Liver (tissue), 9 donors: ENCODE measurements around the gene CDK13. TPM values are rescaled to one million over a fixed set of nuclear protein-coding genes. Genes with fewer than 3 reads are reported as not detected.
A peak's percentile ranks its signal among the peaks of the same experiment; 100 is the strongest.
"Not testable (repeated sequence)": the region's sequence is repeated elsewhere in the genome, so short reads cannot be mapped to it uniquely, and the experiment has no call there.

Experiments used
- DNase-seq: peaks from one replicate; pipeline ENCODE4 v3.0.0-alpha.2; 2017; ENCODE audit warnings: low spot score
- H3K27ac ChIP-seq, 2 donors: one replicate each; pipeline ENCODE4 v1.7.0; 2013; ENCODE audit warnings: inconsistent platforms in 2 of 2, low read length in 2 of 2, control low read depth in 1 of 2, low read depth in 1 of 2, mild to moderate bottlenecking in 1 of 2
- H3K27me3 ChIP-seq, 4 donors: one replicate each; pipeline versions ENCODE4 v1.6.1 to v1.7.0; 2013; ENCODE audit warnings: low read length in 3 of 4, inconsistent platforms in 1 of 4, mild to moderate bottlenecking in 1 of 4, moderate library complexity in 1 of 4; ENCODE audit not compliant: control insufficient read depth in 4 of 4, insufficient read depth in 4 of 4
- H3K36me3 ChIP-seq, 4 donors: one replicate each; pipeline versions ENCODE4 v1.6.1 to v1.7.0; 2013; ENCODE audit warnings: low read length in 3 of 4, mild to moderate bottlenecking in 3 of 4, low read depth in 1 of 4, moderate library complexity in 1 of 4; ENCODE audit not compliant: control insufficient read depth in 4 of 4, insufficient read depth in 3 of 4
- H3K4me1 ChIP-seq, 4 donors: one replicate each; pipeline versions ENCODE4 v1.6.1 to v1.7.0; 2013; ENCODE audit warnings: low read length in 3 of 4, mild to moderate bottlenecking in 3 of 4, moderate library complexity in 1 of 4; ENCODE audit not compliant: control insufficient read depth in 4 of 4, insufficient read depth in 4 of 4
- H3K4me3 ChIP-seq, 3 donors: one replicate each; pipeline versions ENCODE4 v1.6.1 to v1.7.0; 2013; ENCODE audit warnings: low read length in 3 of 3, control low read depth in 1 of 3, low read depth in 1 of 3, mild to moderate bottlenecking in 1 of 3
- H3K9ac ChIP-seq, 2 donors: one replicate each; pipeline ENCODE4 v1.7.0; 2013; ENCODE audit warnings: low read length in 2 of 2, mild to moderate bottlenecking in 2 of 2, moderate library complexity in 2 of 2, control low read depth in 1 of 2, low read depth in 1 of 2
- H3K9me3 ChIP-seq, 4 donors: one replicate each; pipeline versions ENCODE4 v1.6.1 to v1.7.0; 2013; ENCODE audit warnings: low read length in 3 of 4; ENCODE audit not compliant: control insufficient read depth in 4 of 4
- ATF3 ChIP-seq: IDR thresholded peaks from 2 replicates; pipeline ENCODE4 v1.6.1; 2016; ENCODE audit warnings: antibody characterized with exemption
- CTCF ChIP-seq: fragments of 150-350 bp; IDR thresholded peaks from 2 replicates; pipeline ENCODE4 v1.5.1; 2017; ENCODE audit warnings: improper control_type of control experiment, low read depth, low read length; ENCODE audit not compliant: missing input control
- EGR1 ChIP-seq, 2 donors: IDR thresholded peaks; 2 replicates each; pipeline ENCODE4 v1.6.1; 2016 to 2018; ENCODE audit warnings: antibody characterized with exemption in 2 of 2, low read depth in 2 of 2
- FOXA1 ChIP-seq: IDR thresholded peaks from 2 replicates; pipeline ENCODE4 v1.6.1; 2016; ENCODE audit warnings: antibody characterized with exemption
- FOXA2 ChIP-seq: IDR thresholded peaks from 2 replicates; pipeline ENCODE4 v1.6.1; 2016; ENCODE audit warnings: antibody characterized with exemption
- GABPA ChIP-seq, 2 donors: IDR thresholded peaks in 1 of 2; conservative IDR thresholded peaks in 1 of 2; 2 replicates each; pipeline ENCODE4 v1.6.1; 2016; ENCODE audit warnings: antibody characterized with exemption in 2 of 2, mild to moderate bottlenecking in 1 of 2, moderate library complexity in 1 of 2
- HNF4A ChIP-seq, 2 donors: conservative IDR thresholded peaks; 2 replicates each; pipeline ENCODE4 v1.6.1; 2016; ENCODE audit warnings: antibody characterized with exemption in 2 of 2, mild to moderate bottlenecking in 2 of 2
- HNF4G ChIP-seq: IDR thresholded peaks from 2 replicates; pipeline ENCODE4 v1.6.1; 2016; ENCODE audit warnings: antibody characterized with exemption
- JUND ChIP-seq, 2 donors: IDR thresholded peaks; 2 replicates each; pipeline ENCODE4 v1.6.1; 2016; ENCODE audit warnings: antibody characterized with exemption in 2 of 2
- MAX ChIP-seq: IDR thresholded peaks from 2 replicates; pipeline ENCODE4 v1.6.1; 2016; ENCODE audit warnings: antibody characterized with exemption
- NR2F2 ChIP-seq: IDR thresholded peaks from 2 replicates; pipeline ENCODE4 v1.6.1; 2016; ENCODE audit warnings: antibody characterized with exemption
- RAD21 ChIP-seq, 2 donors: IDR thresholded peaks; 2 replicates each; pipeline ENCODE4 v1.6.1; 2016; ENCODE audit warnings: antibody characterized with exemption in 2 of 2, mild to moderate bottlenecking in 2 of 2
- REST ChIP-seq: IDR thresholded peaks from 2 replicates; pipeline ENCODE4 v1.6.1; 2016; ENCODE audit warnings: antibody characterized with exemption, mild to moderate bottlenecking
- RXRA ChIP-seq, 2 donors: IDR thresholded peaks; 2 replicates each; pipeline ENCODE4 v1.6.1; 2017 to 2018; ENCODE audit warnings: antibody characterized with exemption in 2 of 2, mild to moderate bottlenecking in 1 of 2
- TAF1 ChIP-seq: conservative IDR thresholded peaks from 2 replicates; pipeline ENCODE4 v1.6.1; 2016; ENCODE audit warnings: antibody characterized with exemption, mild to moderate bottlenecking
- YY1 ChIP-seq: IDR thresholded peaks from 2 replicates; pipeline ENCODE4 v1.6.1; 2016; ENCODE audit warnings: antibody characterized with exemption, mild to moderate bottlenecking
- WGBS: extraction: QIAGEN DNeasy Blood & Tissue Kit; methylation state at CpG from one replicate; pipeline ENCODE4 v1.1.7; 2013; 5-methylcytosine and 5-hydroxymethylcytosine counted together
- polyA plus RNA-seq, 2 donors: library from polyadenylated mRNA; stranded (reverse) in 1 of 2; unstranded in 1 of 2; fragments of 200-250 nt in 1 of 2; fragments of >200 nt in 1 of 2; fragmentation: Nextera tagmentation in 1 of 2; extraction: Ambion mirVana in 1 of 2; gene quantifications; one replicate each; pipeline versions ENCODE4 v1.2.1 to v1.2.3, GENCODE V29; 2013 to 2015
- total RNA-seq, 2 donors: library from RNA; depleted of rRNA; stranded (reverse); fragments of >200 nt; gene quantifications; one replicate each; pipeline ENCODE4 v1.2.3, GENCODE V29; 2014
- TF ChIP-seq, protein P1 (sequence below): IDR thresholded peaks from 2 replicates; pipeline ENCODE4 v1.6.1; 2016; ENCODE audit warnings: antibody characterized with exemption
- donor health status: healthy.
- donor health status: healthy.
- donor health status: healthy.
- donor health status: healthy.
- donor health status: healthy.

CDK13 gene
- total and polyA plus RNA-seq, 4 donors, result 8.8 to 51.1 (median 23.2) TPM

DNA sequence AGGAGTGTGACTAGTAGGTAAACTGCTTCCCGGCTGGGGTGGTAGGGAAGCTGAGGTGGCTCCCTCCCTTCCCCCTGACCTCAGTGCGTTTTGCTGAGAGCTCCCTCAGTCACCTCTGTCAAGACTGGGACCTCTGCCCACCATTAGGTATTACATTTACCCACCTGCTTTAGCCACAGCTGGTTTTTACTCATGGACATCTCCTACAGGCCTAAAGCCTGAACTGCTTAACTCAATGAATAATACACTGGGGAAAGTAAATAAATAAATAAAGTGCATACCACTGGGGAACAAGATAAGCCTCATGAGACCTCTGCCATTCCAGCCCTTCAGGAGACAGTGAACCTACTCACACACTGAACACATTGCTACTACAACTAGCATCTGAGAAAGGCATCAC is 38.9 kb upstream of the CDK13 start:
- H3K36me3 ChIP-seq, result no peaks in the 10 kb centered on the region
- no peak for TF ChIP-seq JUND (IDR thresholded peaks at IDR 0.05)
- no peak for TF ChIP-seq EGR1 (IDR thresholded peaks at IDR 0.05; ENCODE audit: low read depth in 2 of 2)
- TF ChIP-seq REST, result no peak
- TF ChIP-seq FOXA2, result no peak
- no peak for TF ChIP-seq HNF4G
- no peak for TF ChIP-seq RAD21 (IDR thresholded peaks at IDR 0.05)
- TF ChIP-seq YY1, result no peak
- no peak for TF ChIP-seq CTCF
- TF ChIP-seq TAF1, result no peak
- no peak for TF ChIP-seq NR2F2
- no peak overlapping the region for H3K27ac ChIP-seq
- no peaks in the 10 kb centered on the region for H3K27me3 ChIP-seq
- DNase-seq, result no peak
- 70% methylated on average over 2 of the region's 2 CpGs for WGBS
- H3K4me3 ChIP-seq, result no peak overlapping the region
- H3K9ac ChIP-seq, result no peak overlapping the region
- no peaks in the 10 kb centered on the region for H3K4me1 ChIP-seq
- H3K9me3 ChIP-seq, result no peaks in the 10 kb centered on the region

DNA sequence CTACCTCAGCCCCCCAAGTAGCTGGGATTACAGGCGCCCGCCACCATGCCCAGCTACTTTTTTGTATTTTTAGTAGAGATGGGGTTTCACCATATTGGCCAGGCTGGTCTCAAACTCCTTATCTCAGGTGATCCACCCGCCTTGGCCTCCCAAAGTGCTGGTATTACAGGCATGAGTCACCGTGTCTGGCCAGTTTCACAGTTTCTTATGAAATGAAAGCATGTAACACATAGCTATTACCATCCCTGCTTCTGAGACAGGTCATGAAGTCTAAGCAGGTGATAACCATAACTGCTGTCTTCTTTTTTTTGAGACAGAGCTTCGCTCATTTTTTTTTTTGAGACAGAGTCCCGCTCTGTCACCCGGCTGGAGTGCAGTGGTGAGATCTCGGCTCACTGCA is 34.2 kb upstream of the CDK13 start:
- not testable (repeated sequence) for H3K9ac ChIP-seq, H3K36me3 ChIP-seq, H3K9me3 ChIP-seq, H3K4me3 ChIP-seq, DNase-seq, H3K4me1 ChIP-seq, H3K27me3 ChIP-seq, H3K27ac ChIP-seq
- WGBS, result 91% methylated on average over 8 of the region's 8 CpGs

DNA sequence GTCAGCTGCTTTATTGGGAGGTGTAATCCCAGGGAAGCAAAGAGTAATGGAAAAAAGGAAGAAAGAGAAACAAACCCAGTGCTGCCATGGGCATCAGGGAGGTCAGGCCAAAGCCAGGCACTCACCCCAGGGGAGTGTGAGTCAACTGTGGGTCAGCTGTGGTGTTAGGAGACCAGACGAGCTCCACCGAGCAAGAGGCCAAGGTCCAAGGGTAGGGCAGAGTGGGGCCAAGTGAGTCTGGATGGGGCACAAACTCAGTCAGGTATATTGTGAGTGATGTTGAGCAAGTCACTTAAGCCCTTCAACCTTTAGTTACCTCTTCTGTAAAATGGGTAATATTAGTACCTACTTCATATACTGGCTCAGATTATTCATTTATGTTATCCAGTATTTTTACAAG is 30.4 kb upstream of the CDK13 start:
- Histone ChIP-seq H3K27ac (no peak overlapping the region), H3K27me3 (no peaks in the 10 kb centered on the region), H3K4me3 (no peak overlapping the region), H3K36me3 (no peaks in the 10 kb centered on the region), H3K9me3 (no peaks in the 10 kb centered on the region), H3K9ac (no peak overlapping the region), H3K4me1 (peaks cover 0 to 6% (median 0%) of the 10 kb centered on the region in 4 donors)
- DNase-seq, result no peak
- 36% methylated on average over 2 of the region's 2 CpGs for WGBS
- peak; percentile 96 to 99 for TF ChIP-seq RXRA (IDR thresholded peaks at IDR 0.05)
- peak; percentile 17 to 52 for TF ChIP-seq RAD21 (IDR thresholded peaks at IDR 0.05)
- TF ChIP-seq REST, result no peak
- no peak for TF ChIP-seq TAF1
- peak; percentile 40 for TF ChIP-seq FOXA2
- peak; percentile 25 for TF ChIP-seq ATF3
- no peak for TF ChIP-seq GABPA (IDR thresholded peaks at IDR 0.05 in 1 of 2, conservative IDR thresholded peaks at IDR 0.05 in 1 of 2)
- TF ChIP-seq NR2F2, result peak; percentile 81
- TF ChIP-seq MAX, result no peak
- TF ChIP-seq HNF4G, result peak; percentile 95
- peak; percentile 93 to 99 for TF ChIP-seq HNF4A (conservative IDR thresholded peaks at IDR 0.05)
- peak; percentile 36 for TF ChIP-seq YY1
- TF ChIP-seq, protein P1, sequence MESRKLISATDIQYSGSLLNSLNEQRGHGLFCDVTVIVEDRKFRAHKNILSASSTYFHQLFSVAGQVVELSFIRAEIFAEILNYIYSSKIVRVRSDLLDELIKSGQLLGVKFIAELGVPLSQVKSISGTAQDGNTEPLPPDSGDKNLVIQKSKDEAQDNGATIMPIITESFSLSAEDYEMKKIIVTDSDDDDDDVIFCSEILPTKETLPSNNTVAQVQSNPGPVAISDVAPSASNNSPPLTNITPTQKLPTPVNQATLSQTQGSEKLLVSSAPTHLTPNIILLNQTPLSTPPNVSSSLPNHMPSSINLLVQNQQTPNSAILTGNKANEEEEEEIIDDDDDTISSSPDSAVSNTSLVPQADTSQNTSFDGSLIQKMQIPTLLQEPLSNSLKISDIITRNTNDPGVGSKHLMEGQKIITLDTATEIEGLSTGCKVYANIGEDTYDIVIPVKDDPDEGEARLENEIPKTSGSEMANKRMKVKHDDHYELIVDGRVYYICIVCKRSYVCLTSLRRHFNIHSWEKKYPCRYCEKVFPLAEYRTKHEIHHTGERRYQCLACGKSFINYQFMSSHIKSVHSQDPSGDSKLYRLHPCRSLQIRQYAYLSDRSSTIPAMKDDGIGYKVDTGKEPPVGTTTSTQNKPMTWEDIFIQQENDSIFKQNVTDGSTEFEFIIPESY, result peak; percentile 23
- TF ChIP-seq EGR1 (IDR thresholded peaks at IDR 0.05; ENCODE audit: low read depth in 2 of 2), result peak; percentile 9 to 48
- TF ChIP-seq JUND (IDR thresholded peaks at IDR 0.05), result peak; percentile 36 to 73
- no peak for TF ChIP-seq FOXA1
